Measurements from ENCODE around the gene WDR70.
"Not testable (repeated sequence)": the region's sequence is repeated elsewhere in the genome, so short reads cannot be mapped to it uniquely, and the experiment has no call there.

The WDR70 gene

DNA sequence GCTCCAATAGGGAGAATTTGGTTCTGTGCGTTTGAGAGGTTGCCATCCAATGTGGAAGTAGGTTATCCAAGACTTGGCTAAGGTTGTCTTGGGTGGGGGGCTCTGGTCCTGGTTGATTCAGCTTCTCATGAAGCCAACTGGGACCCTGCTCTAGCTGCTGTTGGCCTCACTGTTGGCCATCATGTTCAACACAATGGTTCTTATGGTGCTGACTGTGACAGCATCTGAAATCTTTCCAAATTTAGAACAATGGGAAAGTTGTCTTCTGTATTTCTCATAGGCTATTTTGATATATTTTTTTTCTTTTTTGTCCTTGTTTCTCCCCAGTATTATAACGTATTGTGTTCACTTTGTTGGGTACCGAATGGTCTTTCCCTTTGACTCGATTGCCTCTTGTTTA, 388.8 kb downstream of the WDR70 start:
- DNase-seq, result no peak

DNA sequence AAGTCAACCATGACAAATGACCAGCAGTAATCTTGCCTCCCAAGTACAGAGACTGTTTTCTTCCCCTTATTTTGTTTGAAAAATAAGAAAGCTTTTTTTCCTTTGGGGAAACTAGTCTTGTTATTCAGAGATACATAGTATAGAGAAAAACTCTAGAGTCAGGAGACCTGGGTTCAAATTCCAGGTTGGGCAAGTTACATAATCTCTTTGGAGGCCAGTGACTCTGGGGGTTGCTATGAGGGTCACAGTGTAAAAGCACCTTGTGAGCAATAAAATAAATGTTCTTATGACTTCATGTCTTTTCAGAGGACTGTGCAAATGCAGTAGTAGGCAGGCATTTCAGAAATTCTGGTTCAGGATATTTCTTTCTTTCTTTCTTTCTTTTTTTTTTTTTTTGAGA, 389.3 kb downstream of the WDR70 start:
- DNase-seq, result no peak
- no peak for ATAC-seq

More for the DNA sequence above, 388.8 kb downstream of the WDR70 start:
- no peak for ATAC-seq

DNA sequence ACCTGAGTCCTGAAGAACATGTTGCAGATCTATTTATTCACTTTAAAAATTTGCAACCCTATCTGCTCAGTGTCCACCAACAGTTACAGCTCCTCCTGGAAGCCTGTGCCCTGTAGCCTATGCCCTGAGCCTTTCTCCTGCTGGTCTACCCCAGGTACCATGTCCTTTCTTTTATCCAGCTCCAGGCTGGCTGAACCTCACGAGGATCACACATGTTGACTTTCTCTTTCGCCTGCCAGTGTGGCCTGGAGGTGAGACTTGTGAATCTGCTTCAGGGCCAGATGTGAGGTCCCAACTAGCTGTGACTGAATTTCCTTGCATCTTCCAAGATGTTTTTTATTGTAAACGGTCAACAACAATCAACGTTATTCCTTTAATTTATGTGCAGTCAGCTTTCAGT, 390.0 kb downstream of the WDR70 start:
- ATAC-seq, result no peak
- no peak for DNase-seq

DNA sequence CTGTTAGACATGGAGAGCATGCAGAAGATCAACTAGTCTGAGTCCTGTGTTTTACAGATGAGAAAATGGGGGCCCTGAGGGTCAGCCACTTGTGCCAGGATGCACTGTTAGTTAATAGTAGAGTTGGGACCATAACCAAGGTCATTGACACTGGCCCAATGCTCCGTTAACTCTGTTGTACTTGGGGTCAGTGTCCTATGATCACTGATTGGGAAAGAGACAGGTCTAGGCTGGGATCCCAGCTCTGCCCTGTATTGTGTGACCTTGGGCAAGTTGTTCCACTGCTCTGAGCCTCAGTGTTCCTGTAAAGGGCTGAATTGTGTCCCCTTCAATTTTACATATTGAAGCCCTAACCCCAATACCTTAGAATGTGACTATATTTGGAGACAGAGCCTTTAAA, 390.7 kb downstream of the WDR70 start:
- ATAC-seq (no peak), DNase-seq (no peak)

DNA sequence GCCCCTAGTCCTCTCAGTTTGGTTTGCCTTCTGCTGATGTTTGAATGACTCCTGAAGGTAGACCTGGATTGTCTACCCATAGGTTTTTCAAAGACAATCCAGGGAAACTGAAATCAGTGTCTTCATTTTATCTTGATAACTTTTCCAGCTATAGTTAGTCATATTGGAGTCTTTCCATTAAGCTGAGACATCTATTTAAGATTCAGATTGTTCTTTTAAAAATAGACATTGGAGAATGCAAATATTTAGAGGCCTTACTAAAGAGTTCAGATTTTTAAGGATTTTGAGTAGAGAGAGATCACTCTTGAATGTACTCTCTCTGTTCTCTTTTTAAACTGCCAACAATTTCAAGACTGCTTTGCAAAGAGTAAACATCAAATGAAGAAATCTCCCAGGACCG, 391.7 kb downstream of the WDR70 start:
- no peak for ATAC-seq

DNA sequence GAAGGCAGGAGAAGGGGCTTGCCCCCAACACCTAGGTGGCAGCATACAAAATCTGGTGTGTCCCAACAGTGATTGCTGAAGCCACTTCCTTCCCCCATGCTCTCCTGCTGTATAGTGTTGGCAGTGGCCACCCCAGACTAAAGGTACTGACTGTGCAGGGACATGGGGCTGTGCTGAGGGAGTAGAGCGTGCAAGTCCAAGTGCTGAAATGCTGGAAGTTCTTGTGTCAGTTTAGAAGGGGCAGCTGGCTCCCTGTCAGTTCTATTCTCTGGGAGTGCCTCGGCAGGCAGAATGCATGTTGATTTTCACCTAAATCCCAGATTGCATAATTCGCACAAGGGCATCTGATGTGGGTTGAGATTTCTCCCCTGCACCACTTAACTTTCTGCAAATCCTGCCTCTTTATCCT, 392.1 kb downstream of the WDR70 start:
- DNase-seq (no peak), ATAC-seq (no peak)

More for the DNA sequence above, 391.7 kb downstream of the WDR70 start:
- DNase-seq, result no peak

DNA sequence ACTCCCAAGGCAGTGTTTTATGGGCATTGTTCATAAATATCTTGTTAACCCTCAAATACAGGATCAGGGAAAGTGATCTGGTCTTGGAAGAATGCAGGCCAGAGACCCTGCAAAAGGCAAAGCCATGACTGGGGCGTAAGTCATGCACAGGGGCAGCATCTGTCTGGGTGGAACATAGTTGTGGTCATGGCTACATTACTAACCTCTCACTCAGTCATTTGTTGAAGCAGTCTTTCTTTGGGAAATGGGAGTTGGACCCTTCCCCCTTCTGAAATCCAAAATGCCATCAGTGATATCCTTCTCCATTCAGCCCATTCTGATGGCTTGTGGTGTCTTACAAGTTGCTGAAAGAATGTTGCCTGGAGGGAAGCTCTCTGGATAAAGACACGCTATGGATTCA, 392.6 kb downstream of the WDR70 start:
- DNase-seq, result no peak
- no peak for ATAC-seq

DNA sequence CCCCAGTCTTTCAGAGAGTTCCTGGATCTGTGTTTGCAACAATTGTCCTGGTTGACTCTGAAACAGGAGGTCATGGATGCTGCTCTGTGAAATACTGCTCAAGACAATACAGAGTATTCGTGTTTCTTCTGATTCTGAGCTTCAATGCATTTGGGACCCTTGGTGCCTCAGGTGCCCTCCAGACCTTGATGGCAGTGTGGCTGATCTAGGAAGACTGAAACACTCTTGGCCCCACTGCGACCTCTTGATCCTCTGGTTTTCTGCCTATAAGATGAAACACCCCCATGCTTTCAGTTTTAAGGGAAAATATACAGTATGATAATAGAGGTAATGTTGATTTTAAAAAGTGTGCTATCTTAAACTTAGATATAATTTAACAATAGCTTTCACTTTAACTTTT, 393.1 kb downstream of the WDR70 start:
- DNase-seq, result no peak

DNA sequence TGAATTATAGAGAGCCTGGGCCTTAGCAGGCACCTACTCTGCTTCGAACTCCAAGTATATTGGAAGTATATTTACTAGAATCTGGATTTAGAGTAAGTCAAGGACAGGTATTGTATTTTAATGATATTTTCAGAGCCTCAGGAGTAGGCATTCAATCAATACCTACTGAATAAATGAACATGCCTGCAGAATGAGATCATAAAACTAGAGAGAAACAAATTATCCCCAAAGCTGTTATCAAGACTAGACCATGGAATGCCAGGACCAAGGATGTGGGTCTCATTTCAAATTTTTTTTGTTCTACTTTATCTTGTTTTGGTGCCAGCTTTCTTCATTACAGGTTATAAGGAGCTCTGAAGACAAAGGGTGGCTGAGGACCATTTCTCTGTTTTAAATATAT, 394.7 kb downstream of the WDR70 start:
- ATAC-seq, result no peak

More for the DNA sequence above, 393.1 kb downstream of the WDR70 start:
- ATAC-seq, result no peak

DNA sequence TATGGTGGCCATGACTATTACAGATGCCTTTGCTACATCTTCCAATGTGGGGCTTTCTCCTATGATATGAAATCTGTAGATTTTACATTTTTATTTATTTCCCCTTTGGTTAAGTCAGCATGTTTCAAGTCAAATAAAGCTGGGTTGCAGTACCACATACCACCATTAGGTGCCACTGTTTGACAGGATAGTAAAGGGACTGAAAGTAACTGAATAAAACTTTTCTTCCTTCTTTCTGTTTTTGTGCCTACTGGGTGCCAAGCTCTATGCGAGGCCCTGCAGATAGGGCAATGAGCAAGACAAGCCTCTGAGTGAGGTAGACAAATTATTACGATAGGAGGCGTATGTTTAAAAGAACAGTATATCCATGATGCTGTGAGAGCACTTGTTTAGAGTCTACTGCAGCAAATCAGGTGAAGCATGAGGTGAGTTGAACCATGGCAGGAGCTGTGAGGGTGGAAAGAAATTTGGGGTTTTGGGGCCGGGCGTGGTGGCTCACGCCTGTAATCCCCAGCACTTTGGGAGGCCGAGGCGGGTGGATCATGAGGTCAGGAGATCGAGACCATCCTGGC, 395.9 kb downstream of the WDR70 start:
- no peak for ATAC-seq
- DNase-seq, result peak; percentile 45

More for the DNA sequence above, 394.7 kb downstream of the WDR70 start:
- DNase-seq, result no peak

DNA sequence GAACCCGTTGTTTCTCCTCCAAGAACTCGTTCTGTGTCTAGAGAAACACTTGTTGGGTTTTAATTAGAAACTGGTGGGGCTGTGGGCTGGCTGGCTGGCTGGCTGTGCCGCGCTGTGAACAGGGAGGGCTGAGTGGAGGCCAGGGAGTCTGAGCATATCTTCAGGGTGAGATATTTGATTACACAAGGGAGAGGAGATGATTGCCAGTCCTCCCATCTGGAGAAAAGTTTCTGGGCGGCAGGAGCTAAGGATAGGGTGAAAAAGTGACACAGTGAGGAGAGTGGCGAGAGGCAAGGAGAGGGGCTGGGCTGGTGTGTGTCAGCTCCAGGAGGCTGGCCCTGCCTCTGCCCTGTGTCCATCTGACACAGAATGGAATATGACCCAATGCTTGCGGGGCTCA, 397.7 kb downstream of the WDR70 start:
- DNase-seq (no peak), ATAC-seq (no peak)

DNA sequence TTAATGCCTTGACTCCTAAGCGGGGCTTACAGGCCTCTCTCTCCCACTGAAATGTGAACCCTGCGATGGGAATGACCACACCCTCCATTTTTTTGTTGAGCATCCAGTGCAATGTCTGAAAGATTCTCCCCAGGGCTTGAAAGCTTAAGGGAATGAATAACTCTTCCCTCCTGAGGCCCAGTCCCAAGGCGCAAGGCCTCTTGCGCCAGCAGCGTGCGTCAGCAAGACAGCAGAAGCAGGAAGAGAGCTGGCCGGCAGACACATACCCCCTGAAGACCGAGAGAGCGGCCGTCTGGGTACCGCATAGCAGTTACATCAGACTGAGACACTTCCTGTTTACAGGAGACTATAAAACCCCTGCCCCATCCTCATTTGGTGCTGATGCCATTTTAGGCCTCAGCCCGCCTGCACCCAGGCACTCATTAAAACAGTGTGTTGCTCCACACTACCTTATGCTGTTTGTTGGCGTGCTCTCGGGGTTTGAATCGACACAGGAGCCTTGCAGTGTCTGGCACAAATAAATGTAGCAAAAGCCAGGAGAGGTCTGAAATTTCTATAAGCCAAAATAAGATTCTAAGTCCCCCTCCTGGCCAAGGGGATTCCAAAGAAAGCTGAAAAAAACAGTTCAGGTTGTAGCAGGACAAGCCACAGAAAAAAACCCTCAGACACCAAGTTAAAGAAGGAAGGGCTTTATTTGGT, 398.5 kb downstream of the WDR70 start:
- ATAC-seq, result no peak
- no peak for DNase-seq

DNA sequence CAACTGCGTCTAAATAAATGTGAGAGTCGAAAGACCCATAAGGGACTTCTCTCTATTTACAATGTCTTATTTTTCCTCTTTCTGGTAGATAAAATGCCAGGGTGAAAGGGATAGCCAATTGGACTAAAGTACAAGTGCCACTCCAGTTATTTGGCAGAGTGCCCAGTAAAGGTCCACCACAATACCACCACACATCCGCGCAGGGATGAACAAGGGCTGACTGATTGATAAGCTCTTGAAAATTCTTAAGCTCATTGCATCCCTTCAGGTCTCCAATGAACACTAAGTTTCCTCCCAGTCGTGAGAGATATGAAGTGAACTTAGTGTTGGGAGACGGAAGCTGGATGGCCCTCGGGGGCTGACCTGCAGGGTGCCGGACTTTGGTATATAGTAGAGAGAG, 402.3 kb downstream of the WDR70 start:
- not testable (repeated sequence) for DNase-seq, ATAC-seq

DNA sequence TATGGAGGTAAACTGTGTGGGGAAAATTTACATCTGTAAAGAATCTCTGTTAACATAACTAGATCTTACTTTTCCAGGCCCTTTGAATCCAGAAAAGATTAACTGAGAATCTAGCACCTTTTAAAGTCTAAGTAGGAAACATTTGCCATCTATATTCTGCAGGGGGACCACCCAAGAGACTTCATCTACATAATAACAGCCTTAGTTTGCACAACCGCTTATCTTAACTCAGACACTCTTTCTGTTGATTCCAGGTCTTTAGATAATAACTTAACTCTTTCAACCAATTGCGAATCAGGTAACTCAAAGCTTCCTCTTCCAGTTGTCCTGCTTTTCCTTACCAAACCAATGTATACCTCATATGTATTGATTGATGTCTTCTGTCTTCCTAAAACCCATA, 407.3 kb downstream of the WDR70 start:
- DNase-seq, result no peak
- no peak for ATAC-seq

DNA sequence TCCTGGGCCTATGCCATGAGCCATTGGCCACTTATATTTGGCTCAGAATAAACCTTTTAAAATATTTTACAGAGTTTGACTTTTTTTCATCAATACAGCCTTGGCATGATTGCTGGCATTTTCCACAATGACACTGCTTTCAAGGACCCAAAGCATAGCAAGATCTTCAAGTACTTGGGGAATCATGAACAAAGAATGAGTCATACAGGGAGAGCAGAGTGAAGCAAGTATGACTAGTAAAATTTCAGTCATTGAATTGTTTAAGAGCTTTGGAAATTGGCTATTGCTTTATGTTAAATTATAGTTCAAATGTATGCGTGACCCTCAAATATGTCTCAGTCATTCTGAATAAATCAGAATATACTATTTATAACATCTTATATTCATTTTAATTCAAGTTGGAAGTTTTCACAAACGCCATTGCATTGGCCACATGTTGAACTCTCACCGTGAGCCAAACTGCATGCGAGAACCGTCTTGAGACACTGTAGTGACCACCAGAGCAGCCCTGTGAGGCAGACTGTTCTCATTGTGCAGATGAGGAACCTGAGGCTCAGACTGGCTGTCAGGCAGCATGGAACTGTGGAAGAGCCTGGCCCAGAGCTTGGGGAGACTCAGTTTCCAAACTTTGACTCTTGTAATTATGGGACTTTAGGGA, 407.9 kb downstream of the WDR70 start:
- DNase-seq, result no peak
- no peak for ATAC-seq

DNA sequence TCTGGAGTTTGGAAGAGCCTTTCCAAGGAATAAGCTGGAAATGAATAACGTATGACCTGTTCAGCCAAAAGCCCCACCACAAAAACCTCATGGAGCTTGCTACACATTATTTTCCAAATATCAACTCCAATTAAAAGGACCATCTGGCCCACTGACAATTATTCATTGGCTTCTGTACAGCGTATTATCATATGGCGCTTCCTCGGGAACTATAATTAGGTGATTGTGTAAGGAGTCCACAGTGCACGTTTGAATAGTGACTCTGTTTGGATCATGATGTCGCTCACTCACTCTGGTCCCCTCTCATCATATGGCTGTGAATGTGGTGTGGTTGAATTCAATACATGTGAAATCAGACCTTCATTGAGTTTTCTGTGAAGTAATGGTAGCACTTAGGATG, 408.6 kb downstream of the WDR70 start:
- DNase-seq (no peak), ATAC-seq (no peak)

DNA sequence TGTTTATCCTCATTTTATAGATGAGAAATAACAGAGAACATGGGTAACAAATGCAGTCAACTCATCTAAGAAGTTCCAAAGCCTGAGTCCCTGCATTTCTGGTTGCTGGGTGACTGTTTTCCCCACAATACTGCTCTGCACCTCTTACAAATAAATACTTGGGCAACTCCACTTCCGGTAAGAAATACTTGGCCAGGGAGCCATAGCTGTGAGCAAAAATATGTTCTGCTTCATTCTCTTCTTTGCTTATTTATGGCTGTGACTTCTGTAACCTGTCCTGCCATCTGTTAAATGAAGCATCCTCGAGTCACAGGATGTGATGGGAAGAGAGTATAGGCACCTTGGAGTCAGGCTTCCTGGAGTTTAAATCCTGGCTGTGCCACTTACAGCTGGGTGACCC, 410.9 kb downstream of the WDR70 start:
- ATAC-seq (no peak), DNase-seq (no peak)

DNA sequence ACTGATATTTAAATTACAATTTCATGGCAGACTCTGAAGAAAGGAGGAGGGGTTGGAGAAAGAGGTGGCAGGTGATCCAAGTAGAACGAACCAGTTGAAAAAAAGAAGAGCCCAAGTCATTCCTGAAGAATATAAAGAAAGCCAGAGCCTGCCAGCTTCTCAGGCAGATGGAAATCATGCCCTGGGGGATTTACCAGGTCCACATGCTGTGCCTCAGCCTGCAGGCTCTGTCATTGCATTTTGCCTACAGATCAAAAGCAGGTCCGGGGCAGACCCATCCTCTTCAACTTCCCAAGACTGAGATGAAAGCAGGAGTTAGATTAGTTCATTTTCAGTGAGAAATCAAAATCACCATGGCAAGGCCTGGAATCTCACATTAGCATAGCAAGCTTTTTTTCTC, 412.2 kb downstream of the WDR70 start:
- DNase-seq (no peak), ATAC-seq (no peak)

DNA sequence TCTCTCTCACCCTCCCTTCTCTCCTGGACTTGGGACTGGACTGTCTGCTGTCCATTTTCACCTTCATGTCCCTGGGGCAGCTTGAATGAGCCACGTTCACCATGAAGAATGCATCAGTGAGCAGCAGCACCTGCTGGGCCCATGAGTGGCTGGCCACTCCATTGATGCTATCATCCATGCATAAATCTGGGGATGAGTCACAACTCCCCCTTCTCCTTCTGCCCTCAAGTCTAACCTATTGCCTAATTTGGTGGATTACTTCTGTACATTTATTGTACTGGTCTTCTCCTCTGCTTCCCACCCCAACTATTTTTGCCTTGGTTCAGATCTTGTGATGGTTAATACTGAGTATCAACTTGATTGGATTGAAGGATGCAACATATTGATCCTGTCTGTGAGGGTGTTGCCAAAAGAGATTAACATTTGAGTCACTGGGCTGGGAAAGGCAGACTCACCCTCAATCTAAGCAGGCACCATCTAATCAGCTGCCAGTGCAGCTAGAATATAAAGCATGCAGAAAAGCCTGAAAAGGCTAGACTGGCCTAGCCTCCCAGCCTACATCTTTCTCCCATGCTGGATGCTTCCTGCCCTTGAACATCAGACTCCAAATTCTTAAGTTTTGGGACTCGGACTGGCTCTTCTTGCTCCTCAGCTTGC, 414.0 kb downstream of the WDR70 start:
- no peak for ATAC-seq
- no peak for DNase-seq

DNA sequence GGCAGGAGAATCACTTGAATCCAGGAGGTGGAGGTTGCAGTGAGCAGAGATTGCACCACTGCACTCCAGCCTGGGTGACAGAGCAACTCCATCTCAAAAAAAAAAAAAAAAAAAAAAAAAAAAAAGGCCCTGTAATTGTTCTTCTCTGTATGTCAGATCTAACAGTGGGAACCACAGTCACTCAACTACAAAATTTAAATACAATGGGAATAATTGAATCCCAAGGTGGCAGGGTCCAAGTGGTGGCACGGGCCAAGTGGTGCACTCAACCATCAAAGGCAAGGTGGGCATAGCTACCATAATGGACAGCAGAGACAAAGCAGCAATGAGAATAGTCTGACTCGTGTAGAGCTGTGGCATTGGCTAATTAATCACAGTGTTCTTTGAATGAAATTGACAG, 416.2 kb downstream of the WDR70 start:
- not testable (repeated sequence) for DNase-seq, ATAC-seq

DNA sequence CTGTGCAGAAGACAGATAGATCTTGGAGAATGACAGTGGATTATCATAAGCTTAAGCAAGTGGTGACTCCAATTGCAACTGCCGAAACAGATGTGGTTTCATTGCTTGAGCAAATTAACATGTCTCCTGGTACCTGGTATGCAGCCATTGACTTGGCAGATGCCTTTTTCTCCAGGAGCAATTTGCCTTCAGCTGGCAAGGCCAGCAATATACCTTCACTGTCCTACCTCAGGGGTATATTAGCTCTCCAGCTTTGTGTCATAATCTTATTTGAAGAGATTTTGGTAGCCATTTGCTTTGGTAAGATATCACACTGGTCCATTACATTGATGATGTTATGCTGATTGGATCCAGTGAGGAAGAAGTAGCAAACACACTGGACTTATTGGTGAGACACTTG, 417.3 kb downstream of the WDR70 start:
- DNase-seq, ATAC-seq: not testable (repeated sequence)

DNA sequence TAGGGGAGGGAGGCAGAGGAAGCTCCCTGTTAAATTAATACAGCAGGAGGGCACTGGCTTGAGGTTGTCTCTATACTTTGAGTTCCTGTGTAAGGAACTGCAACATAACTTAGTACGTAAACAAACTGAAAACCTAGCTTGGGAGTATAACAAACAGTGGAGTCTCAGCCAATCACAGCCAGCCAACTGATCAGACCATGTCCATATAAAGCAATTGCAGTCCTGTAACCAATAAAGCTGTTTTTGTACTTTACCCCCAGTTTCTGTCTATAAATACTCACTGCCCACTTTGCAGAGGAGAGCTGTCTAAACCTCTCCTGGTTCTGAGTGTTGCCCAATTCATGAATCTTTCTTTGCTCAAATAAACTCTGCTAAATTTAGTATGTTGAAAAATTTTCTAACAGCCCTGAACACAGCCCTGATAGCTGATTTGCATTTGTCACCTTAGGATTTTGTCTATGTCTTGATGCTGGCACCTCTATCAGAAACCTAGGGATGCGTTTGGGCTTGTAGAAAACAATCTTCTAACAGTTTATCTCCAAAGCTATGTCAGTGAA, 420.8 kb downstream of the WDR70 start:
- ATAC-seq (no peak), DNase-seq (no peak)

DNA sequence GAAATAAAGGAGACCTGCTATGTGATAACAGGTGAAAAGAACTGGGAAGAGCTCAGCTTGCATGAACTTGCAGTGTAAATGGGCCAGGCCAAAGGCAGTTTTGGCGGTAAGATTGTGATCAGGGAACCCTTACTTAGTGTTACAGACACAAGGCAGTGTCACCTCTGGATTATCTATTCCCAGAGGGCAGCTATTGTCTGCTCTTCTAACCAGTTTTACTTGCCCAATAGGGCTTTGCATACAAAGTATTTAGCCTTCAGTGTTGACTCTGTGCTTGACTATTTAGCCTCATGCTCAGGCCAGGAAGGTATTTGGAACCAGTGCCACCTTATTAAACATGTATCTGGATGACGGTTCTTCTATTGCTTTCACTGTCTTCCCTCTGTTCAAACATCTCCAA, 422.4 kb downstream of the WDR70 start:
- no peak for ATAC-seq
- DNase-seq, result no peak

Measured in stimulated activated naive CD8-positive, alpha-beta T cell treated with anti-CD3 and anti-CD28 coated beads, Interleukin-15, Interleukin-2, amounts not matched to agents 100 U/mL and 50 U/mL, for 24 hours (primary cell).